Measurements from ENCODE around the gene UGDH. TPM values are rescaled to one million over a fixed set of nuclear protein-coding genes. Genes with fewer than 3 reads are reported as not detected.

UGDH gene
- total and polyA plus RNA-seq, 2 experiments from 2014 or later, result 223 to 374 TPM

- 97% methylated on average over 22 of the region's 27 CpGs for WGBS (ENCODE audit: low lambda C conversion rate, missing lambda C conversion rate)
- Histone ChIP-seq H3K9me2 (replicated peaks; ENCODE audit: insufficient read depth) (no peaks in the 10 kb centered on the region), H3K27me3 (no peaks in the 10 kb centered on the region), H3K4me3 (no peak overlapping the region), H3K9me3 (ENCODE audit: low read depth) (no peaks in the 10 kb centered on the region), H3K4me2 (no peak overlapping the region), H3K79me2 (no peaks in the 10 kb centered on the region), H3K36me3 (replicated peaks; ENCODE audit: insufficient read depth, low read depth) (no peaks in the 10 kb centered on the region), H3K27ac (no peak overlapping the region), H4K20me1 (ENCODE audit: insufficient read depth, poor library complexity, severe bottlenecking) (no peaks in the 10 kb centered on the region), H3K4me1 (ENCODE audit: insufficient read depth) (no peaks in the 10 kb centered on the region), H2AFZ (no peak overlapping the region)
- DNase-seq (ENCODE audit: low spot score), result no peak
- no peak for TF ChIP-seq EZH2 (IDR thresholded peaks at IDR 0.05; ENCODE audit: borderline replicate concordance)
- no peak for TF ChIP-seq CTCF (IDR thresholded peaks at IDR 0.05; ENCODE audit: poor library complexity)
Measured at GRCh38 chr4:39480251-39480650, 47.0 kb downstream of the UGDH start.

GRCh38 chr4:39476187-39476895, 50.9 kb downstream of the UGDH start:
- Histone ChIP-seq H2AFZ (no peak overlapping the region), H3K4me2 (no peak overlapping the region), H3K27me3 (no peaks in the 10 kb centered on the region), H3K4me3 (no peak overlapping the region), H4K20me1 (ENCODE audit: insufficient read depth, poor library complexity, severe bottlenecking) (no peaks in the 10 kb centered on the region), H3K27ac (no peak overlapping the region), H3K79me2 (no peaks in the 10 kb centered on the region), H3K36me3 (replicated peaks; ENCODE audit: insufficient read depth, low read depth) (no peaks in the 10 kb centered on the region), H3K9me2 (replicated peaks; ENCODE audit: insufficient read depth) (no peaks in the 10 kb centered on the region), H3K9me3 (ENCODE audit: low read depth) (no peaks in the 10 kb centered on the region), H3K4me1 (ENCODE audit: insufficient read depth) (no peaks in the 10 kb centered on the region)
- 83% methylated on average over 5 of the region's 5 CpGs for WGBS (ENCODE audit: low lambda C conversion rate, missing lambda C conversion rate)
- TF ChIP-seq EZH2 (IDR thresholded peaks at IDR 0.05; ENCODE audit: borderline replicate concordance) (no peak), EZH2phosphoT487 (IDR thresholded peaks at IDR 0.05; ENCODE audit: low read depth, severe bottlenecking, unreplicated experiment) (no peak), CTCF (IDR thresholded peaks at IDR 0.05; ENCODE audit: poor library complexity) (no peak)
- DNase-seq (ENCODE audit: low spot score), result no peak

DNA sequence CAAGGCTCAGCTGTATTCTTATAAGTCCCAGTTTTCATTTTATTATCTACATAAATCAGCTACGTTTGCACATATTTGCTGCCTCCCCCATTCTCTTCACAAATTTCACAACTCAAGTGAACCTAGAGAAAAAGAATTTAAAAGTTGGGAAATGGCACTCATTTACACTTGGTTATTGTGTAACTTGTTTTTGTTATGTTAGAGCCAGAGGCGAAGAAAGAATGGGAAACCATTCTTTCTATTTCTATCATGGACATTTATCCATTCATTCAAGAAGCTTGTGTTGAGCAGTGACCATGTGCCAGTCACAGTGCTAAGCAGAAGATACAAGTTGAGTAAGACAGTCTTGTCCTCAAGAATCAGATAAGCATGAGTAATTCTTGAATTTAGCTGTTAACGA, 54.8 kb downstream of the UGDH start:
- H3K9me2 ChIP-seq (replicated peaks; ENCODE audit: insufficient read depth), result no peaks in the 10 kb centered on the region
- DNase-seq (ENCODE audit: low spot score), result no peak

More for the DNA sequence above, 54.8 kb downstream of the UGDH start:
- Histone ChIP-seq H4K20me1 (ENCODE audit: insufficient read depth, poor library complexity, severe bottlenecking) (no peaks in the 10 kb centered on the region), H2AFZ (no peak overlapping the region), H3K27ac (no peak overlapping the region), H3K4me1 (ENCODE audit: insufficient read depth) (peaks cover 5% of the 10 kb centered on the region), H3K4me3 (no peak overlapping the region), H3K79me2 (no peaks in the 10 kb centered on the region), H3K36me3 (replicated peaks; ENCODE audit: insufficient read depth, low read depth) (no peaks in the 10 kb centered on the region), H3K4me2 (no peak overlapping the region), H3K27me3 (no peaks in the 10 kb centered on the region), H3K9me3 (ENCODE audit: low read depth) (no peaks in the 10 kb centered on the region)
- TF ChIP-seq EZH2phosphoT487 (IDR thresholded peaks at IDR 0.05; ENCODE audit: low read depth, severe bottlenecking, unreplicated experiment) (no peak), CTCF (IDR thresholded peaks at IDR 0.05; ENCODE audit: poor library complexity) (no peak), EZH2 (IDR thresholded peaks at IDR 0.05; ENCODE audit: borderline replicate concordance) (no peak)
- WGBS (ENCODE audit: low lambda C conversion rate, missing lambda C conversion rate), result 88% methylated on average over 3 of the region's 3 CpGs

Data from hepatocyte (in vitro differentiated cells).